Nephron (organoid): ENCODE measurements around the gene USF2.
"Not testable (repeated sequence)": the region's sequence is repeated elsewhere in the genome, so short reads cannot be mapped to it uniquely, and the experiment has no call there.

Experiments
- H3K27ac Mint-ChIP-seq, 3 experiments: 2 replicates each; pipeline ENCODE4 v1.8.0; 2020; ENCODE audit warnings: mixed read lengths in 3 of 3, mild to moderate bottlenecking in 2 of 3, moderate library complexity in 1 of 3
- H3K27me3 Mint-ChIP-seq: 2 replicates; pipeline ENCODE4 v1.8.0; 2021; ENCODE audit warnings: low read depth, mild to moderate bottlenecking, moderate library complexity, mixed read lengths
- H3K36me3 Mint-ChIP-seq: 2 replicates; pipeline ENCODE4 v1.8.0; 2020; ENCODE audit warnings: low read depth, mixed read lengths
- H3K4me1 Mint-ChIP-seq: 2 replicates; pipeline ENCODE4 v1.8.0; 2020; ENCODE audit warnings: mixed read lengths
- H3K4me3 Mint-ChIP-seq, 3 experiments: 2 replicates each; pipeline ENCODE4 v1.8.0; 2020; ENCODE audit warnings: mild to moderate bottlenecking in 3 of 3, mixed read lengths in 3 of 3, moderate library complexity in 2 of 3
- H3K9me3 Mint-ChIP-seq: 2 replicates; pipeline ENCODE4 v1.8.0; 2020; ENCODE audit warnings: mixed read lengths
- TF ChIP-seq, protein P1 (sequence below), 3 experiments: fragments of 200-600 bp; sonication (generic); IDR thresholded peaks; one replicate each; pipeline ENCODE4 v1.5.0; 2021; ENCODE audit warnings: antibody characterized with exemption in 3 of 3; ENCODE audit not compliant: unreplicated experiment in 3 of 3

The USF2 gene, protein sequence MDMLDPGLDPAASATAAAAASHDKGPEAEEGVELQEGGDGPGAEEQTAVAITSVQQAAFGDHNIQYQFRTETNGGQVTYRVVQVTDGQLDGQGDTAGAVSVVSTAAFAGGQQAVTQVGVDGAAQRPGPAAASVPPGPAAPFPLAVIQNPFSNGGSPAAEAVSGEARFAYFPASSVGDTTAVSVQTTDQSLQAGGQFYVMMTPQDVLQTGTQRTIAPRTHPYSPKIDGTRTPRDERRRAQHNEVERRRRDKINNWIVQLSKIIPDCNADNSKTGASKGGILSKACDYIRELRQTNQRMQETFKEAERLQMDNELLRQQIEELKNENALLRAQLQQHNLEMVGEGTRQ

DNA sequence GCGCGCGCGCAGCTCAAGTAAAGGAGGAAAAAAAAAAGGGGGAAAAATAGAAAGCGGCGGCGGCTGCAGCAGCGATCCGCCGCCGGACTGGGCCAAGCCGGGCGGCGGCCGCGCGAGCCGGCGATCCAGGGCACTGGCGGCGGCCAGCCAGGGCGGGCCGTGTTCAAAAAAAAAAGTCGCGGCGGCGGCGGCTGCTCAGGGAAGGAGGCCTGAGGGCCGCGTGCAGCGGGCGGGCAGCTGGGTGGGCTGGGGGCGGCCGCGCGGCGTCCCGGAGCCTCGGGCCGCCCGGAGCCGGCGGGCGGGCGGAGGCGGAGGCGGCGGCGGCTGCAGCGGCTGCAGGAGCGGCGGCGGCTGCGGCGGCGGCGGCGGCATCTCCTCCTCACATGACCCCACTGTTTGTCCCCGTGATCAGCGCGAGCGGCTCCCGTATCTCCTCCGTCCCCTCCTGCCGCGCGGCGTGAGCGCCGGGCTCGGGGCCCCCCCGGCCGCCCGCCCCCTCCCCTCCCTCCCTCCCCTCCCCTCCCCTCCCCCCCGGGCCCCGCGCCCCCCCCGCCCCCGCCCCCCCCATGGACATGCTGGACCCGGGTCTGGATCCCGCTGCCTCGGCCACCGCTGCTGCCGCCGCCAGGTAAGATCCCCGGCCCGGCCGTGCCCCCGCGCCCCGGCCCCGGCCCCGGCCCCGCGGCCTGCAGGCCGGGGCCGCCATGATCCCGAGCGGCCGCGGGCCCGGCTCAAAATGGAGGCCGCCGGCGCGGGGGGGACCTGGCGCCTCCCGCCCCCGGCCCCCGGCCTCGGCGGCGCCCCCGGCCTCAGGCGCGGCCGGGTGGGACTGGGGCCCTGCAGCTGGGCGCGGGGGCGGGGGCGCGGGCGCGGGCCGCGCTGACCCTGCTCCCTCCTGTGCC, at the start of gene USF2:
USF2 (plus strand) TSS at position 427 of the 902 bp plus-strand sequence; CDS start at position 567, 140 bp downstream.
- H3K9me3 Mint-ChIP-seq: no peaks in the 10 kb centered on the region

DNA sequence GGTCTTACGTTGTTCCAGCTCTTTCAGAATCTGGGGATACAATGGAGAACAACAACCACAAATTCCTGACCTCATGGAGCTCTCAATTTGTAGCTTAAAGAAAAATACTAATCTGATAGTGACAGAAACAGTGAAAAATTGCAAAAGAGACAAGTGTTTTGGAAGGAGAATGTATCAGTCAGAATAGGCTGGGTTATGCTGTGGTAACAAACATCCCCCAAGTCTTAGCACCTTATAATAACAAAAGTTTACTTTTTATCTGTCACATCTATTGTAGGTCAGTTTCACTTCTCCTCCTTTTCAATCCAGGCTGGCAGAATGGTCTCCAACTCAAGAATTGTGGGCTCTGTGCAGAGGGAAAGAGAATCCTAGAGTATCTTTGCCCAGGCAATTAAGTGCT, 49.8 kb upstream of the USF2 start:
- H3K4me3 Mint-ChIP-seq: no peak overlapping the region
- no peak overlapping the region for H3K27ac Mint-ChIP-seq
- no peaks in the 10 kb centered on the region for H3K36me3 Mint-ChIP-seq
- peaks cover 14% of the 10 kb centered on the region for H3K9me3 Mint-ChIP-seq
- TF ChIP-seq, protein P1, sequence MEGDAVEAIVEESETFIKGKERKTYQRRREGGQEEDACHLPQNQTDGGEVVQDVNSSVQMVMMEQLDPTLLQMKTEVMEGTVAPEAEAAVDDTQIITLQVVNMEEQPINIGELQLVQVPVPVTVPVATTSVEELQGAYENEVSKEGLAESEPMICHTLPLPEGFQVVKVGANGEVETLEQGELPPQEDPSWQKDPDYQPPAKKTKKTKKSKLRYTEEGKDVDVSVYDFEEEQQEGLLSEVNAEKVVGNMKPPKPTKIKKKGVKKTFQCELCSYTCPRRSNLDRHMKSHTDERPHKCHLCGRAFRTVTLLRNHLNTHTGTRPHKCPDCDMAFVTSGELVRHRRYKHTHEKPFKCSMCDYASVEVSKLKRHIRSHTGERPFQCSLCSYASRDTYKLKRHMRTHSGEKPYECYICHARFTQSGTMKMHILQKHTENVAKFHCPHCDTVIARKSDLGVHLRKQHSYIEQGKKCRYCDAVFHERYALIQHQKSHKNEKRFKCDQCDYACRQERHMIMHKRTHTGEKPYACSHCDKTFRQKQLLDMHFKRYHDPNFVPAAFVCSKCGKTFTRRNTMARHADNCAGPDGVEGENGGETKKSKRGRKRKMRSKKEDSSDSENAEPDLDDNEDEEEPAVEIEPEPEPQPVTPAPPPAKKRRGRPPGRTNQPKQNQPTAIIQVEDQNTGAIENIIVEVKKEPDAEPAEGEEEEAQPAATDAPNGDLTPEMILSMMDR (IDR thresholded peaks at IDR 0.05; ENCODE audit: unreplicated experiment in 3 of 3): no peak
- H3K4me1 Mint-ChIP-seq: no peaks in the 10 kb centered on the region
- H3K27me3 Mint-ChIP-seq: peaks cover 11% of the 10 kb centered on the region

More for the DNA sequence above, at the start of gene USF2:
- Mint-ChIP-seq H3K36me3 (peaks cover 38% of the 10 kb centered on the region), H3K4me1 (peaks cover 6% of the 10 kb centered on the region), H3K27ac (peak within 1 kb of the TSS; percentile 97 to 99 (median 99)), H3K4me3 (peak within 1 kb of the TSS; percentile 94 to 99 (median 98)), H3K27me3 (no peaks in the 10 kb centered on the region)
- TF ChIP-seq, protein P1 (IDR thresholded peaks at IDR 0.05; ENCODE audit: unreplicated experiment in 3 of 3): no peak

DNA sequence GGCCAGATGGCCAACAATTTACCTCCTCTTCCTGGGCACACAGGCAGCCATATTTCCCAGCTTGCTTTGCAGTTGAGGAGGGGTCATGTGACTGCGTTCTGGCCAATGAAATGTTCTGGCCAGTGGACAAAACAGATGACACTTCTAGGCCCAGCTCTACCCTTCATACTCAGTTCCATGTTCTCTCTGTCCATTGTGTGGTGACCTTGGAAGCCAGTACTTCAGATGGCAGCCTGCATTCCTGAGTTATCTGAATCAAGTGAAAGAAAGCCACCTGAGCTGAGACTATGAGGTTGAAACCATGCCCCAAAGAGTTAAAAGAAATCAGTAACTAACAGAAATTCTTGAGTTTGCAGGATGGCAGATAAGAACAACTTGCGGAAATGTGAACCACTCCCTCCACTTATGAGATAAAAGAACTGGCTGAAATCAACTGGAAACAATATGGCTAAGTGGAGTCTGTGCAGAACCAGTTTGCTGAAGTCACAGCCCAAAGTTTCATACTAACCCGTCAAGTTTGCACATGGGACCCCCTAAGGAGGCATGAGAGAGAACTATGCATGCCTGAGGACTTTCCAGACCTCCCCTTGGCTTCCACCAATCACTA, 48.3 kb upstream of the USF2 start:
- Mint-ChIP-seq H3K9me3 (peaks cover 14% of the 10 kb centered on the region), H3K27me3 (peaks cover 10% of the 10 kb centered on the region), H3K36me3 (no peaks in the 10 kb centered on the region), H3K4me3 (no peak overlapping the region), H3K27ac (no peak overlapping the region), H3K4me1 (no peaks in the 10 kb centered on the region)
- TF ChIP-seq, protein P1 (IDR thresholded peaks at IDR 0.05; ENCODE audit: unreplicated experiment in 3 of 3): no peak

DNA sequence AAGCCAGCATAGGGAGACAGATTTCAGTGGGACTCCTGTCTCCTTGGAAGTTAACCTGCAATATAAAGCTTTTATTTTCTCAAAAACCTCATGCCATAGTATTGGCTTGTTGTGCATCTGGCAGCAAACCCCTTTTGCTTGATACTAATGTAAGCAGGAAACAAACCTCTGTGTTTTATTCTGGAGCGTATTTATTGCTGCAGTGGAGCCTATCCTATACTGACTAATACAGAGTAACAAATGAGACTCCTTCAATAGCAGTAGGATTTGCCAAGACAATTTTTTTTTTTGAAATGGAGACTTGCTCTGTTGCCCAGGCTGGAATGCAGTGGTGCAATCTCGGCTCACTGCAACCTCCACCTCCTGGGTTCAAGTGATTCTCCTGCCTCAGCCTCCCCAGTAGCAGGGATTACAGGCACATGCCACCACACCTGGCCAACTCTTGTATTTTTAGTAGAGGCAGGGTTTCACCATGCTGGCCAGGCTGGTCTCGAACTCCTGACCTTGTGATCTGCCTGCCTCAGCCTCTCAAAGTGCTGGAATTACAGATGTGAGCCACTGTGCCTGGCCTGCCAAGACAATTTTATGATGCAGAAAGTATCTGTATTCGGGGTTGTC, 47.7 kb upstream of the USF2 start:
- H3K36me3 Mint-ChIP-seq, H3K27me3 Mint-ChIP-seq, H3K4me3 Mint-ChIP-seq, H3K27ac Mint-ChIP-seq, H3K4me1 Mint-ChIP-seq: not testable (repeated sequence)
- H3K9me3 Mint-ChIP-seq: peaks cover 14% of the 10 kb centered on the region

DNA sequence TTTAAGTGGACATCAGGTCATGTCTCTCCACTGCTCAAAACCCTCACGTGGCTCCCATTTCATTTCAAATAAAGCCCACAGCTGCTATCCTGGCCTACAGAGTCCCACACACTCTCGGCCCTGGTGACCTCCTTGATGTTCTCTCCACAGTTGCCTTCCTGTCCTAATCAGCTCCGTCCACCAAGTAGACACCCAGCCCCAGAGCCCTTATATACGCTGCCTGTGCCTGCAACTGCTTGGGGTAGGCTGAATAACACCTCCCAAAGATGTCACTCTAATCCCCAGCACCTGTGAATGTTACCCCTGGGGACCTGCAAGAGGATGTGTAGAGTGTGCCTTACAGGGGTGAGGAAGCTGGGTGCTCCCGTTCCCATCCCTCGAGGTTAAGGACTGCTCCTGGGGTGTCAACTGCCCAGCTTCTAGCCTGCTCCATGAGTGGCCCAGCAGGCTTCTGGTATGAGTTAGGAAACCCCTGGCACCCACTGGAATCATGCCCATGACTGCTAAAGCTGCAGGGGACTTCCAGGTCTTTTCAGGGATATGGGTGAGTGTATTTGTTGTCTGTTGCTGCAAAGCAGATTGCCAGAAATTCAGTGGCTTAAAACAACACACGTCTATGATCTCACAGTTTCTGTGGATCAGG, 46.3 kb upstream of the USF2 start:
- peaks cover 13% of the 10 kb centered on the region for H3K9me3 Mint-ChIP-seq
- no peak overlapping the region for H3K4me3 Mint-ChIP-seq
- TF ChIP-seq, protein P1 (IDR thresholded peaks at IDR 0.05; ENCODE audit: unreplicated experiment in 3 of 3): no peak
- no peaks in the 10 kb centered on the region for H3K4me1 Mint-ChIP-seq
- peaks cover 14% of the 10 kb centered on the region for H3K27me3 Mint-ChIP-seq
- no peak overlapping the region for H3K27ac Mint-ChIP-seq
- H3K36me3 Mint-ChIP-seq: no peaks in the 10 kb centered on the region
